ENCODE results near the gene DTL.
"Not testable (repeated sequence)": the region's sequence is repeated elsewhere in the genome, so short reads cannot be mapped to it uniquely, and the experiment has no call there.

The DTL gene

DNA sequence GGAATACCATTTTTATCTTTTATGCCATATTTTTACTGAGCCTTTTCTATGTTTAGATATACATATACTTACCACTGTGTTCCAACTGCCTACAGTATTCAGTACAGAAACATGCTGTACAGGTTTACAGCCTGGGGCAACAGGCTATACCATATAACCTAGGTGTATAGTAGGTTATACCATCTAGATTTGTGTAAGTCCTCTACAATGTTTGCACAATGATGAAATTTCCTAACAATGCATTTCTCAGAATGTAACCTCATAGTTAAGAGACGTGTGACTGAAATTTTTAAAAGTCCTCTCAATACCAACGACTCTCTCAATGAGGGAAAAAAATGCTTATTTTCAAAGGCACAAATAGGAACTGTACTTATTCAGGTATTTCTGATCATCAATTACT, 21.9 kb upstream of the DTL start:
- H3K9me3 ChIP-seq (ENCODE audit: control insufficient read depth in 1 of 2, low read length in 2 of 2) = no peaks in the 10 kb centered on the region
- H3K27ac ChIP-seq (ENCODE audit: low read length) = no peak overlapping the region
- no peaks in the 10 kb centered on the region for H3K27me3 ChIP-seq (ENCODE audit: low read depth, low read length)
- H3K4me3 ChIP-seq (ENCODE audit: low read depth in 1 of 2, low read length in 2 of 2) = no peak overlapping the region
- H3K4me1 ChIP-seq (ENCODE audit: control insufficient read depth in 1 of 2, insufficient read depth in 2 of 2, low read length in 2 of 2) = no peaks in the 10 kb centered on the region
- no peaks in the 10 kb centered on the region for H3K36me3 ChIP-seq (ENCODE audit: control insufficient read depth in 1 of 2, insufficient read depth in 2 of 2, low read length in 2 of 2)

DNA sequence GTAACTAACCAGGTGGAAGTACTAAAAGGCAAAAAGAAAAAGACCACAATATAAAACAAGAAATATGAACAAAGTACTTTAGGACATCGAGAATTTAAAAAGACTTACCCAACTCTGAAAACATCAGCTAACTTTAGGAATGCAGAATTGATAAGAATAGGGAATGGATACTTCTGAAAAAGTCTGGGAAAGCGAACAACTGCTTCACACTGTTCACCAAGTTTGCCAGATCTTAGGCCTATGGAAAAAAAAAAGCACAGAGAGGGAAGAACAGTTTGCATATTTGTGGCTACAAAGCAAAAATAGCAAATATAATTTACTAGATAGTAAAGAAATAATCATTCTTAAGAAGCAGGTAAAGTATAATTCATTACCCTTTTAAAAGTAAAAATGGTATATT, 14.6 kb upstream of the DTL start:
- H3K27me3 ChIP-seq (ENCODE audit: low read depth, low read length) = no peaks in the 10 kb centered on the region
- no peaks in the 10 kb centered on the region for H3K9me3 ChIP-seq (ENCODE audit: control insufficient read depth in 1 of 2, low read length in 2 of 2)
- no peak overlapping the region for H3K4me3 ChIP-seq (ENCODE audit: low read depth in 1 of 2, low read length in 2 of 2)
- H3K36me3 ChIP-seq (ENCODE audit: control insufficient read depth in 1 of 2, insufficient read depth in 2 of 2, low read length in 2 of 2) = no peaks in the 10 kb centered on the region
- no peak overlapping the region for H3K27ac ChIP-seq (ENCODE audit: low read length)
- H3K4me1 ChIP-seq (ENCODE audit: control insufficient read depth in 1 of 2, insufficient read depth in 2 of 2, low read length in 2 of 2) = no peaks in the 10 kb centered on the region

GRCh38 chr1:212021563-212021962, 14.0 kb upstream of the DTL start:
- no peaks in the 10 kb centered on the region for H3K27me3 ChIP-seq (ENCODE audit: low read depth, low read length)
- no peak overlapping the region for H3K27ac ChIP-seq (ENCODE audit: low read length)

DNA sequence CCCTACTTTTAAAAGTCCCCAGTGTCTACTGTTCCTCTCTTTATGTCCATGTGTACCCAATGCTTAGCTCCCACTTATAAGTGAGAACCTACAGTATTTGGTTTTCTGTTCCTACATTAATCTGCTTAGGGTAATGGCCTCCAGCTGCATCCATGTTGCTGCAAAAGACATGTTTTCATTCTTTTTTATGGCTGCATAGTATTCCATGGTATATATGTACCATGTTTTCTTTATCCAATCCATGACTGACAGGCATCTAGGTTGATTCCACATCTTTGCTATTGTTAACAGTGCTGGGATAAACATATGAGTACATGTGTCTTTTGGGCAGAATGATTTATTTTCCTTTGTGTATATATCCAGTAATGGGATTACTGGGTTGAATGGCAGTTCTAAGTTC, 12.6 kb upstream of the DTL start:
- H3K36me3 ChIP-seq (ENCODE audit: control insufficient read depth in 1 of 2, insufficient read depth in 2 of 2, low read length in 2 of 2); H3K9me3 ChIP-seq (ENCODE audit: control insufficient read depth in 1 of 2, low read length in 2 of 2); H3K27me3 ChIP-seq (ENCODE audit: low read depth, low read length); H3K4me1 ChIP-seq (ENCODE audit: control insufficient read depth in 1 of 2, insufficient read depth in 2 of 2, low read length in 2 of 2); H3K4me3 ChIP-seq (ENCODE audit: low read depth in 1 of 2, low read length in 2 of 2); H3K27ac ChIP-seq (ENCODE audit: low read length): not testable (repeated sequence)

More at GRCh38 chr1:212021563-212021962, 14.0 kb upstream of the DTL start:
- Histone ChIP-seq H3K36me3 (ENCODE audit: control insufficient read depth in 1 of 2, insufficient read depth in 2 of 2, low read length in 2 of 2) (no peaks in the 10 kb centered on the region), H3K9me3 (ENCODE audit: control insufficient read depth in 1 of 2, low read length in 2 of 2) (no peaks in the 10 kb centered on the region), H3K4me3 (ENCODE audit: low read depth in 1 of 2, low read length in 2 of 2) (no peak overlapping the region), H3K4me1 (ENCODE audit: control insufficient read depth in 1 of 2, insufficient read depth in 2 of 2, low read length in 2 of 2) (no peaks in the 10 kb centered on the region)

- Histone ChIP-seq H3K36me3 (ENCODE audit: control insufficient read depth in 1 of 2, insufficient read depth in 2 of 2, low read length in 2 of 2) (no peaks in the 10 kb centered on the region), H3K27ac (ENCODE audit: low read length) (no peak overlapping the region), H3K27me3 (ENCODE audit: low read depth, low read length) (no peaks in the 10 kb centered on the region), H3K4me3 (ENCODE audit: low read depth in 1 of 2, low read length in 2 of 2) (no peak overlapping the region), H3K4me1 (ENCODE audit: control insufficient read depth in 1 of 2, insufficient read depth in 2 of 2, low read length in 2 of 2) (no peaks in the 10 kb centered on the region), H3K9me3 (ENCODE audit: control insufficient read depth in 1 of 2, low read length in 2 of 2) (no peaks in the 10 kb centered on the region)
These were observed 10.9 kb upstream of the DTL start for GRCh38 chr1:212024469-212025149.

DNA sequence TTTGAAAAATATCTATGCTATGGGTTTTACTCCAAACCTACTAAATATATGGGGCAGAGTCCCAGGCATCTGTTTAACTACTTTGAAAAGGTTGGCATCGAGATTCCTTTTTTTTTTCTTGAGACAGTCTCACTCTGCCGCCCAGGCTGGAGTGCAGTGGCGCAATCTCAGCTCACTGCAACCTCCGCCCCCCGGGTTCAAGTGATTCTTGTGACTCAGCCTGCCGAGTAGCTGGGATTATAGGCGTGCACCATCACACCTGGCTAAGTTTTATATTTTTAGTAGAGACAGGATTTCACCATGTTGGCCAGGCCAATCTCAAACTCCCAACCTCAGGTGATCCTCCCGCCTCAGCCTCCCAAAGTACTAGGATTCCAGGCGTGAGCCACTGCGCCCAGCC, 7.8 kb upstream of the DTL start:
- H3K36me3 ChIP-seq (ENCODE audit: control insufficient read depth in 1 of 2, insufficient read depth in 2 of 2, low read length in 2 of 2); H3K4me1 ChIP-seq (ENCODE audit: control insufficient read depth in 1 of 2, insufficient read depth in 2 of 2, low read length in 2 of 2); H3K27ac ChIP-seq (ENCODE audit: low read length): not testable (repeated sequence)

DNA sequence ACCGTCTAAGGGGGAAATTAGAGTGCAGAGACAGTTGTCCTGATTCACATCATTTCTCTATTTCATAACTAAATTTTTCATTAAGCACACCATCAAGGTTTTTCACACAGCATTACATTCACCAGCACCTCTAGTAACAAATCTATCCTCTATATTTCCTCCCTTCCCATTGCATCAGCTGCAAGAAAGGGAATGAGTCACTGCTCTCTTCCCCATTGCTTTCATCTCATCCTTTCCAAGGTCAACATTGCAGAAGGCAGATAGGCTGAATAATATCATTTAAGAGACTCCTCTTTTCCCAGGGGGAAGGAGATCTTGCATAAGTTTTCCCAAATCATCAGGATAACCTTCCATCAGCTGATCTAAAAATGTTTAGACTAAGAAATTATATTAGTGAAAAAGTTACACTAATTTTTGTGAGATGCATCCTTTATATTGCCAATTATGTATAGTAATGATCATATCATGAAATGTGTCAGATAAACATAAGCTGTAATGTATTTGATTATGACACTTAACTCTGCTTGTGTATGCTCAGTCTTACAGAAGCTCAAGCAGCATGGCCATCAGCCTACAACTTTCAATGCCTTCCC, 4.5 kb upstream of the DTL start:
- Histone ChIP-seq H3K36me3 (ENCODE audit: control insufficient read depth in 1 of 2, insufficient read depth in 2 of 2, low read length in 2 of 2) (no peaks in the 10 kb centered on the region), H3K27ac (ENCODE audit: low read length) (no peak overlapping the region), H3K27me3 (ENCODE audit: low read depth, low read length) (no peaks in the 10 kb centered on the region), H3K4me3 (ENCODE audit: low read depth in 1 of 2, low read length in 2 of 2) (no peak overlapping the region), H3K4me1 (ENCODE audit: control insufficient read depth in 1 of 2, insufficient read depth in 2 of 2, low read length in 2 of 2) (peaks cover 0 to 10% of the 10 kb centered on the region in 2 donors), H3K9me3 (ENCODE audit: control insufficient read depth in 1 of 2, low read length in 2 of 2) (no peaks in the 10 kb centered on the region)

More for the DNA sequence above, 7.8 kb upstream of the DTL start:
- not testable (repeated sequence) for H3K9me3 ChIP-seq (ENCODE audit: control insufficient read depth in 1 of 2, low read length in 2 of 2); H3K4me3 ChIP-seq (ENCODE audit: low read depth in 1 of 2, low read length in 2 of 2); H3K27me3 ChIP-seq (ENCODE audit: low read depth, low read length)

- peaks cover 0 to 13% of the 10 kb centered on the region in 2 donors for H3K4me1 ChIP-seq (ENCODE audit: control insufficient read depth in 1 of 2, insufficient read depth in 2 of 2, low read length in 2 of 2)
- H3K27me3 ChIP-seq (ENCODE audit: low read depth, low read length) = no peaks in the 10 kb centered on the region
- peak overlapping the region; percentile 69 to 88 for H3K4me3 ChIP-seq (ENCODE audit: low read depth in 1 of 2, low read length in 2 of 2)
- H3K9me3 ChIP-seq (ENCODE audit: control insufficient read depth in 1 of 2, low read length in 2 of 2) = no peaks in the 10 kb centered on the region
- H3K36me3 ChIP-seq (ENCODE audit: control insufficient read depth in 1 of 2, insufficient read depth in 2 of 2, low read length in 2 of 2) = no peaks in the 10 kb centered on the region
- H3K27ac ChIP-seq (ENCODE audit: low read length) = peak overlapping the region; percentile 89
These were observed 929 bp upstream of the DTL start for GRCh38 chr1:212034516-212035122.

- H3K4me1 ChIP-seq (ENCODE audit: control insufficient read depth in 1 of 2, insufficient read depth in 2 of 2, low read length in 2 of 2) = peaks cover 2 to 13% of the 10 kb centered on the region in 2 donors
- H3K9me3 ChIP-seq (ENCODE audit: control insufficient read depth in 1 of 2, low read length in 2 of 2) = no peaks in the 10 kb centered on the region
- no peaks in the 10 kb centered on the region for H3K27me3 ChIP-seq (ENCODE audit: low read depth, low read length)
- no peaks in the 10 kb centered on the region for H3K36me3 ChIP-seq (ENCODE audit: control insufficient read depth in 1 of 2, insufficient read depth in 2 of 2, low read length in 2 of 2)
- peak overlapping the region; percentile 69 to 88 for H3K4me3 ChIP-seq (ENCODE audit: low read depth in 1 of 2, low read length in 2 of 2)
- H3K27ac ChIP-seq (ENCODE audit: low read length) = no peak overlapping the region
These were observed 472 bp downstream of the DTL start for GRCh38 chr1:212035835-212036605.

- H3K36me3 ChIP-seq (ENCODE audit: control insufficient read depth in 1 of 2, insufficient read depth in 2 of 2, low read length in 2 of 2) = no peaks in the 10 kb centered on the region
- H3K9me3 ChIP-seq (ENCODE audit: control insufficient read depth in 1 of 2, low read length in 2 of 2) = no peaks in the 10 kb centered on the region
- H3K4me1 ChIP-seq (ENCODE audit: control insufficient read depth in 1 of 2, insufficient read depth in 2 of 2, low read length in 2 of 2) = peaks cover 3 to 13% of the 10 kb centered on the region in 2 donors
- H3K27me3 ChIP-seq (ENCODE audit: low read depth, low read length) = no peaks in the 10 kb centered on the region
- no peak overlapping the region for H3K4me3 ChIP-seq (ENCODE audit: low read depth in 1 of 2, low read length in 2 of 2)
- H3K27ac ChIP-seq (ENCODE audit: low read length) = no peak overlapping the region
These were observed 2.4 kb downstream of the DTL start for GRCh38 chr1:212037900-212038299.

DNA sequence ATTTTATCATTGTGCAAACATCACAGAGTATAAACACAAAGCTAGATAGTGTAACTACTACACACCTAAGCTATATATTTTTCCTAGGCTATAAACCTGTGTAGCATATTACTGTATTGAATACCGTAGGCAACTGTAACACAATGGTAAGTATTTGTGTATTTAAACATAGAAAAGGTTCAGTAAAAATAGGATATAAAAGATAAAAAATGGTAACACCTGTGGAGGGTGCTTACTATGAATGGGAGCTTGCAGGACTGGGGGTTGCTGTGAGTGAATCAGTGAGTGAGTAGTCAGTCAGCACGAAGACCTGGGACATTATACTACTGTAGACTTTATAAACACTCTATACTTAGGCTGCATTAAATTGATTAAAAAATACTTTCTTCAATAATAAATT, 4.1 kb downstream of the DTL start:
- Histone ChIP-seq H3K4me3 (ENCODE audit: low read depth in 1 of 2, low read length in 2 of 2) (no peak overlapping the region), H3K27me3 (ENCODE audit: low read depth, low read length) (no peaks in the 10 kb centered on the region), H3K9me3 (ENCODE audit: control insufficient read depth in 1 of 2, low read length in 2 of 2) (no peaks in the 10 kb centered on the region), H3K4me1 (ENCODE audit: control insufficient read depth in 1 of 2, insufficient read depth in 2 of 2, low read length in 2 of 2) (peaks cover 3 to 6% of the 10 kb centered on the region in 2 donors), H3K36me3 (ENCODE audit: control insufficient read depth in 1 of 2, insufficient read depth in 2 of 2, low read length in 2 of 2) (no peaks in the 10 kb centered on the region), H3K27ac (ENCODE audit: low read length) (no peak overlapping the region)

All from muscle layer of duodenum (tissue), 2 donors.